Measurements from ENCODE around the gene ICE2.
"Not testable (repeated sequence)": the region's sequence is repeated elsewhere in the genome, so short reads cannot be mapped to it uniquely, and the experiment has no call there.

ICE2 gene

DNA sequence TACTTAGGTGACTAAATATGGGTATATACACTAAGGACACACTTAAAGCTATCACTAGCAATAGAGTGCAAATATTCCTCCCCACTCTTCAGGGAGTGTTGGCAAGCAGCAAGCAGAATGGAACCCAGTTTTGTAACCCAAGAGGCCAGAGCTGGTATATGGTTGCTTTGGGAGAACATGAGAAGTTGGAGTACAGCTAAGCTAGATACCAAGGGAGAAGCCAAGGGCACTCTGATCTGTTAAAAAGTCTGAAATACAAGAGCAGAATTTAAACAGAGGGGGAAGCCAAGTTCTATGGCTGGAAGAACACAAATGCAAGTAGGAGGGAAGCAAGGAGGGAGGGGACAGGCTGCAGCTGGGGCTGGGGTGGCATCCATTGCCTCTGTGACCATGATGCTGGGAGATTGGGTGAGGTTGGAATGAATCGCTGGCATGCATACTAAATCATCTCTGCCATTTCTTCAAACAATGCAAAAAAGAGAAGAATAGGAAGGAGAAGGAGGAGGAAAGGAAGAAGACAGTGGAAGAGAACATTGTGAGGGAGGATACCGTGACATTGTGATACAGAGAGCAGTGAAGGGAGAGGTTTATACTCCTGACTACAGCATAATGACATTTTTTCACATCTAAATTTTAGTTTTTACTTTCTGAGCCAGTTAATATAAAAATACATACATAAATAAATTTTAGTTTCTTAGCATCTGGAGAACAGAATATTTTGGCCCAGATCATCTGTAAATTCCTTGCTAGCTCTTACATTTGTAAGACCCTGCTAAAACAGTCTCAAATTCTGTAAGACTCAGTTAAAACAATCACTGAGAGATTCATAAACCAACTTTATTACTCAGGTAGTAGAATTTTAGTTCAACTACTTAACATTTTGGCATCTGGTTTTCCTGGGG is 72.2 kb downstream of the ICE2 start:
- DNase-seq (ENCODE audit: low read depth), result peak; percentile 61

DNA sequence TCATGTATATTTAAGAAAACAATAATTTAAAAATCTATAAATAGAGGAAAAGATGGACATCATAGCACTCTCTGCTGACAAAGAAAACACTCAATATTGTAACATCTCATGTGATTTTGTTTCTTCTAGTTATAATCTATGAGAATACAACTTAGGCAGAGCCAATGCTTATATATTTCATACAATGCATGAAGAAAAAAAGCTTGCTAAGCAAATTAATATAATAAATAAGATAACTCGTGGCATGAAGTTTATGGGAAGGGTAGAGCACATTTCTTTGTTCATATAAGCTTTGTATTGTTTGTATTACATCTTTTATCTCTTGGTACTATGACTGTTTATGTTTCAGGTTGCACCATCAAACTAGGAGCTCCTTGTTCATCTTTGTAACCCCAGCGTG is 73.5 kb downstream of the ICE2 start:
- no peak for DNase-seq (ENCODE audit: low read depth)

DNA sequence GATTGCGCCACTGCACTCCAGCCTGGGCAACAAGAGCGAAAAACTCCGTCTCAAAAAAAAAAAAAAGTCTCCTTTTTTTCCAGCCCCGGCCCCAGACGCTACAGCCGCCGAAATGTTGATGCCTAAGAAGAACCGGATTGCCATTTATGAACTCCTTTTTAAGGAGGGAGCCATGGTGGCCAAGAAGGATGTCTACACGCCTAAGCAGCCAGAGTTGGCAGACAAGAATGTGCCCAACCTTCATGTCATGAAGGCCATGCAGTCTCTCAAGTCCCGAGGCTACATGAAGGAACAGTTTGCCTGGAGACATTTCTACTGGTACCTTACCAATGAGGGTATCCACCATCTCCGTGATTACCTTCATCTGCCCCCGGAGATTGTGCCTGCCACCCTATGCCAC is 74.6 kb downstream of the ICE2 start:
- not testable (repeated sequence) for DNase-seq (ENCODE audit: low read depth)

DNA sequence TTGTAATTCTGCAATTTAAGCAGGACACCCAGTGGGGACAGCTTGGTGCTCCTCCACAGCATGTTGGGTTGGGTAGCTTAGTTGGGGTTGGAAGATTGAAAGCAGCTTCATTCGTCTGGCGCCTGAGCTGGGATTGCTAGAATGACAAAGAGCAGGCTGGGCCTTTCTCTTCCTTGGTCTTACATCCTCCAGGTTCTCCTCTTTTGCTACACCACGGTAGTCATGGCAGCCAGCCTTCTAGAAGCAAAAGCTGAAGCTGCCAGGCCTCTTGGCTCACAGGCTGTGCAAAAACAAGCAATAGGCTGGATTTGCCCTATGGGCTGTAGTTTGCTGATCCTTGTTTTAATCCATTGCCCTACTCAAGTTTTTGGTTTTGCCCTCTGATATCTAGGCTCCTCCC is 78.0 kb downstream of the ICE2 start:
- peak; percentile 55 for DNase-seq (ENCODE audit: low read depth)

DNA sequence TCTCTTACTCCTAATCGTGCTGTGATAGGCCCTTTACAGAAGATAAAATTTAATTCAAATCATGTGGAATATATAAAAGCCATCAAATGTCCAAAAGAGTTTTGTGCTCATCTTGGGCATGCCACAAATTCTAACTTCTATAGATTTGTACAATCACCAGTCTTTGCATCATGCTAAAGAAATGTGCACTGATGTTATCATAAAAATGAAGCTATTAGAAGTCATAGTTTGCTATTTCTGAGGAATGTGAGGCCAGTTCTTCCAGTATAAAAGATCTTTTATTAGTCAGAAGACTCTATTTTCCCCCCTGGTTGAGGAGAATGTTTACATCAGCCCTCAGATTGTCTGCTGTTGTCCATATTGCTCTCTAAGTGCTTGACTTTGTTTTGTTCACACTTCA is 79.0 kb downstream of the ICE2 start:
- DNase-seq (ENCODE audit: low read depth), result no peak

DNA sequence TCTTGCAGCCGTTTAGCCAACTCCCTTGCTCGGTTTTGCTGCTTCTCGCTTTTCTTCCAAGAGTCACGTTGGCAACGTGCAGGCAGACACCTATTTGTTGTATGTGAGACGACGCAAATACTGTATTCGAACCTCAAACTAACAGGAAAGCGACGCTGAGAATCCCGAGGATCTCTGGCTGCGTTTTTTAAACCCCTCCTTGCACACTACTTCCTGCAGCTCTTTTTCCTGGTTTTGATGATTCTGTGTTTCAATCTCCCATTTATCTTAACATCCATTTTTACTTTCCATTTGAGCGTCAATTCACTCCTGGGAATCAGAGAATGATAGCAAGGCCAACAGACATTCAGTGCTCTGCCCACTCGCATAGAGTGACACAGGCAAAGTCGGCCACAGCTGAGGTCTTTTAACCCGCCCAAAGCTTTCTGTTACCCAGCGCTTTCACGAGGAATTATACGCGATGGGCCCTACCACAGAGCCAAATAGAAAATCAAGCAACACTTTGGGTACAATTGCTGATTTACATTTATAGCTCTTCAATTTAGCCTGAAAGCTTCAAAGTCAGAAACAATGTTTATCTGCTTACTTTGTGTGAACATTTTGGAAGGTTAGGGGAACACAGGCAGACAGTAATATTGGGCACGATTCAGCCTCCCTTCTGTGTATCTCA is 79.6 kb downstream of the ICE2 start:
- no peak for DNase-seq (ENCODE audit: low read depth)

DNA sequence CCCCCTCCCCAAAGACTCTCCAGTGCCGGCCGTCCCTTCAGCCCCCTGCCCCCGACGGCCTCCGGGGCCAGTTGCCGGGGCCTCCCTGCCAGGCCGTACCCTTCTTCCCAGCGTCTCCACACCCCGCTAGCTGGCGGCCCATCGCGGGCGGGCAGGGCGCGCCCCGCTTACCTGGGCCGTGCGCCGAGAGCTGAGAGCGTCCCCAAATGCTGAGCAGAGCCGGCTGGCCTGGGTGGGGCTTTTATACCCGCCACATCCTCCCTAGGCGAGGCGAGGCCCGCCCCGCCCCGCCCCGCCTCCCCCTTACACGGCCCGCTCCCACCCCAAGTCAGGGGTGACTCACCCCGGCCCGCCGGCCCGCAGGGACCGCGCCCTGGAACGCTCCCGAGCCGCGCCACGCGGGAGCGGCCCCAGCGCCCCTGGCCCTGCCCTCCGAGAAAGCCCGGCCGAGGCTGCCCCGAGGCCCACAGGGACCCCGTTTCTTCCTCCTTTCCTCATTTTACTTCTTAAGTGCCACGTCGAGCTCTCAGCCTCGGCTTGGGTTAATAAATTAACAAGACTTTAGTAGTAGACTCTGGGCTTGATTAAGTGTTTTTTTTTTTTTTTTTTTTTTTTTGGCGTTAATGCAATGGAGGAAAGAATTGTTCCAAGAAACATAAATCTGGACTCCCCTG is 81.0 kb downstream of the ICE2 start, which contains the start of gene ANXA2:
ANXA2 (minus strand) TSS at position 215 of the 674 bp plus-strand sequence. CDS start 11,911 bp downstream, outside the sequence.
- peak; percentile 95 for DNase-seq (ENCODE audit: low read depth)

DNA sequence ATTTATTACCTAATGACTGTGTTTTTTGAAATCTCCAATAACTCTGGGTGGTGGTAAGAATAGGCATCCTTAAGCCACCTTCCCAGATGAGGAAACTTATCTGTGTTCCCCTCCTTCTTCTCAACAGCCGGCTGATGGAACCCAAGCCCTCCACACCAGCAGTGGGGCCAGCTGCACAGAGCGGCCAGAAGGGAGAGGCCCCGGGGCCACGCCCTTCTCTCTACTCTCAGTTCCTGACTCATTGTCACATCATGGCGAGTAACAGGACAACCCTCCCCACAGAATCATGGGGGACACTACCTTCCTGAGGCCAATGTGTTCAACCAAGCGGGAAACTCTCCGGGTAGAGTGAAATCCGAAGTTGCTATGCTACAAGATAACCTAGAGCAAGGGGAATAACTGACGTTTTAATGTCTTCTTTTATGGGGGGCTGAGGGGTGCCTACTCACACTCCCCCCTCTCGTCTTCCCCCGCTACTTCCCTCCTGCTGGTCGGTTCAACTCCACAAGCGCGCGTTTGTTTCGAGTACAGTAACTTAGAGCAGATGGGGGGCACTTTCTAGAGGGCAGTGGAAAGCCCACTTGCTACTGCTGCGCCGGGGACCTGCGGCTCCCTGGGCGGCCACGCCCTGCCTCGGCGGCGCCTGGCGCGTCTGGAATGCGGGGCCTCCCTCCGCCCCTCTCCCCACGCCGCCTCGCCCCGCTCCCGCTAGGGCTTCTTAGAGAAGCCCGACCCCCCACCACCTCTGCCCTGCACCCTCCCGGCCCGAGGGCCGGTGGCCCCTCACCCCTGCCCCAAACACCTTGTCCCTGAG is 81.8 kb downstream of the ICE2 start:
- peak; percentile 57 for DNase-seq (ENCODE audit: low read depth)

DNA sequence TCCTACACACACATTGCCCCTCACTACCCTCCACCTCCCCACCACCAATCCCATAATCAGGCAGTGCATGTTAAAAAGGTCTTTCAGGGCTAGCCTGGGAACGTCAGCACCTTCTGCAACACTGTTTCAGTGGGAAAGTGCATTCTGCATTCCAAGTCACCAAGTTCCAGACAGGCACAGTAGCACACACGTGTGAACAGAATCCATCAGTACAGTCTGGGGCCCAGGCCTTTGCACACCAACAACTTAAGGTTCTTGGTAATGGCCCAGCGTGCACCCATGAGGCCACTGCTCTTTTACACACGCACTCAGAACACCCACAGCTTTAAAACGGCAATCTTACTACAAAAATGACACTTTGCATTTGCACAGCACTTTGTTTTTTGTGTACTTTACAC is 82.4 kb downstream of the ICE2 start:
- peak; percentile 29 for DNase-seq (ENCODE audit: low read depth)

DNA sequence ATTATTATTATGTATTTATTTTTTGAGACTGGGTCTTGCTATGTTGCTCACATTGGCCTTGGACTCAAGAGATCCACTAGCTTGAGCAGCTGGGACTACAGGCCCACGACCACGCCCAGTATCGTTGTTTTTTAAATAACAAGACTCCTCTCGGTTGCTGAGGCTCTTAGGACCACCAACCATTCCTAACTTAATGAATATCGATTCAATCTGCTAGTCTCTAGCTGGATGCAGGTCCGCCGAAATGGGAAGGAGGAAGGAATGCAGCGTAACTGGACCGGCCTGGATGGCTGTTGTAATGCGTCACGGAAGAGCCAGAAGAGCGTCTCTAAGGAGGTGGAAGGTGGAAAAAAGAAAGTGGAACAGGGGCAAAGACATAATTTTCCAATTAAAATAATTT is 82.8 kb downstream of the ICE2 start:
- peak; percentile 50 for DNase-seq (ENCODE audit: low read depth)

DNA sequence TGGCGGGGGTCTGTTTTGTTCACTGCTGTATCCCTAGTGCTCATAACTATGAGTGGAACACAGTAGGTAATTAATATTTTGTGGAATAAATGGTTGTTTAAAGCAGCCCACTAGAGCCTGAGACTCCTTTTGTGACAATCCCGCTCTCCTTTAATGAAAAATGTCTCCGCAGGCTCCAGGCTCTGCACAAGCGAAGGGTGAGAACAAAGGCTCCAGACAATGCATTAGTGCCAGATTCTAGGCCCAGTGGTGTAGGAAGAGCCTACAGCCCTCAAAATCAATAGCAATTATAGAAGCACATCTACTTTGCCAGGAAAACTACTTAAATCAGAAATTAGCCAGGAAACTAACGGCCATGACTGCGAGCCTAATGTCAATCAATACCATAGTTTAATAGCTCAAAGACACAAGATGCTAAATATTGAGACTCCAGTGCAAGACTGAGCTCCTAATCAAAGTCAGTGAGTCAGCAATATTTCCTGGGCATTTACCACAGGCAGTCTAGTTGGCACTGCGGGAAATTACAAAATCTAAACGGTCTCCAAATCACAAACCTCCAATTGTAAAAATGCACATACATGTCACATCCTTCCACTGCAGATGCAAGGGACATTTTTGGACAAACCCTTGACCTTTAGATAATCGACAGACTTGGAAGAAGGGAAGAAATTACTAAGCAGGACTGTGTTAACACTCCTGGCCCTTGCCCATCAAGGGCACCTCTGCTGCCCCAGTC is 83.5 kb downstream of the ICE2 start:
- peak; percentile 44 for DNase-seq (ENCODE audit: low read depth)

DNA sequence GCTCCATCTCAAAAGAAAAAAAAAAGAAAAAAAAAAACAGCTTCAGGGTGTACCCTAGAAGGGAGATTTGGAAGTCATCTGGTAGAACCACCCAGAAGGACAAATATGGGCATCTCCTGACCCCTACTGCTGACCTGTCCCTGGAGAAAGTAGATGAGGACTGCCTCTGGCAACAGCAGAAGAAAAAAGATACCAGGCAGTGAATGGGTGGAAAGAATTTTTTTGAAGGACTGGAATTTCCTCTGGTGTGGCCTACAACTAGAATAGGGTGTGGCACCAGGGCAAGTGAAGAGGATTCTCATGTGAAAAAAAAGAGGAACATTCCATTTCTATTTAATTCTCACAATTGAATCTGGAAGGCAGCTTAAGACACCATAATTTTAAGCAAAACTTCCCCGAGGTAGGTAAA is 84.2 kb downstream of the ICE2 start:
- peak; percentile 61 for DNase-seq (ENCODE audit: low read depth)

DNA sequence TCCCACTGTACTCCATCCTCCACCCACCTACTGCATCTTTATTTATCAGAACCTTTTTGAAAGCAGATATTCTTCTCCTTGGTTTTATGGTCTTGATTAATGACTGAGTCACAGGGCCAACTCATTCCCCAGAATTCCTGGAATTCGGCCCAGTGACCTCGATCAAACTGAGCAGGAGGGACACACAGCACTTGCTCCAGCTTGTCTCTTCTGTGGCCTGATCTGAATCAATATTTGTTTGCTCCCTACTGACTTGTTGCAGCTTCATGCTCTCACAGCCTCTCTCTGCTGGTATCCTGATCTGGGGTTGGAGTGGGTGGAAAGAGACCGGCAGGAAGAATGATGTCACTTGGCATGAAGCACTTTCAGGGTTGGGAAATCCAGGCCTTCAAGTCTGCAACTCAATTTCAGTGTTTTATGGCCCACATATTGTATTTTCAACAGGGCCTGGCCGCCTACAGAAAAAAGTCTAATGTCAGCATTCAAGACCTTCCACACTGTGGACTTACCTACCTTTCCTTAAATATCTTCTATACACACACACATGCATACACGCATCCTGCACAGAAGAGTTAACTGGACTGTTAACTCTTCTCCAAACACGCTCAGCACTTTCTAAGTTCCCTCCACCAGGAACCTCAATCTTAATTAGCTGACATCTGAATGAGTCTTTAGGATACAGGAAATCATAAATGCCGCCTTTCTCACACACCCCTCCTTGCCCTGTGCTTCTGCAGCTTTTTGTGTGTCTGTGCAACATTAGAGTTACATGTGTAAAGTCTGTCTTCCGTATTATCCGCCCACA is 85.8 kb downstream of the ICE2 start:
- peak; percentile 98 for DNase-seq (ENCODE audit: low read depth)

DNA sequence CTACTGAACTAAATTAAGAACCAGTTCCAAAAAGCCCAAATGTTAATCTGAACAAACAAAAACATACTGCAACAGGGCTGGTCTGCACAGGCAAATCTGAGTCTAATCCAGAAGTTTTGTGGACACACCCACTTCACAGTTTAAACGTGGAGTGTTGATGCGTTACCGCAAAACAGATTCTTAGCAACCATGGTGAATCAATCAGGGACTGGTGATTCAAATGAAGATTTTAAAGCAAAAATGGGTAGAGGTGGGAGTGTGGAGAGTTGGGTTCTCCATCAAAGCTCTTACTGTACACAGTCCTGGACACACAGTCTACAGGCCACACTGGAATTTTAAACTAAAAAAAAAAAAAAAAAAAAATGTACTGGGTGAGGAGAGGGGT is 86.3 kb downstream of the ICE2 start:
- DNase-seq (ENCODE audit: low read depth), result peak; percentile 75

DNA sequence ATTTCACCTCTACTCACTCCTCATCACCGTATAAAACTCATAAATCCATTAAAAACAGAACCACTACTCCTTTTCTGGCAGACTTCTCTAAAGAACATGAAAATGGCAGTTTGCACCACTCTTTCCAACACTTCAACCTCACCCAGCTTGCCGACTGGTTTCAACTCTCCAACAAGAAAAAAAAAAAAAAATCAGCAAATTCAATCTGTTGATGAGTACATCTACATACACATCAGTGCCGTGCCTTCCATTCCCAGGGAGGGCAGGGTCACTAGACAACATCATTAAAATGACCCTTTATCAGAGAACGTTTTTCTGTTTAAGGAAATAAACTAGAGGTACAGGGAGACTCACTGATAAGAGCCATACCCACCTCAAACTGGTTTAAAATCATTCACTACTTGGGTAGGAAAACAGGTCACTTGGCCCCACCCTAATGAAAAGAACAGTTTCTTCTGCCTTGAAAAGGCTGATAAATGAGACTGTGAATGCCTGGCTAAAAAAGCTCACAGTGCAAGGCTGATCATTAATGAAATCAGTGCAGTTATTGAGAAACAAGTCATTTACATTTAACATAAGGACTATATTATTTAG is 87.1 kb downstream of the ICE2 start:
- DNase-seq (ENCODE audit: low read depth), result no peak

DNA sequence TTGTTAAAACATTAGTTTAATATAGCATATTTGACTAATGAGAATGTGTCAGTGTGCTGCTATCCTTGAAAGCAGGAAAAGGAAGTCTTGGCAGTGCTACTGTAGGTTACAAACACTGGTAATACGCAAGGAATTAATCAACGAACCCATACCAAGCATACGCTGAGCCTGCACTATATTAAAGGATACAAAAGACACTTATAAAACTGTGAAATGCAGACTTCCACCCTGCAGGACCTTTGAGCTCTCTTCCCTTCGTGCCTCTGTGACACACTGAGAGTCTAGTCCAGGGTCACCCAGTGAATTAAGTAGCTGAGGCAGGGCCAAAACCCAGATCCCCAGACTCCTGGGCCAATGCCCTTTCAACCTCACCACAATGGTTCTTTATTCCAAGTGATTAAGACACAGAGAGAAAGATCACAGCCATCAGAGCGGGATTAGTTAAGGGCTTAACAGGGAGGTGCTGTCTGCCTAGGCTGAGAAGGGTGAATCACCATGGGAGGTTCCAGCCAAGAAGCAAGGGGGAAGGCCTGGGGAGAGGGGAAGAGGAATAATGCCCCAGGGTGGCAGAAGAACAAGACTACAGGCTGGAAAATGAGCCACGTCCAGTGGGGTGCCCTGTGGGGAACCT is 88.0 kb downstream of the ICE2 start:
- peak; percentile 85 for DNase-seq (ENCODE audit: low read depth)

DNA sequence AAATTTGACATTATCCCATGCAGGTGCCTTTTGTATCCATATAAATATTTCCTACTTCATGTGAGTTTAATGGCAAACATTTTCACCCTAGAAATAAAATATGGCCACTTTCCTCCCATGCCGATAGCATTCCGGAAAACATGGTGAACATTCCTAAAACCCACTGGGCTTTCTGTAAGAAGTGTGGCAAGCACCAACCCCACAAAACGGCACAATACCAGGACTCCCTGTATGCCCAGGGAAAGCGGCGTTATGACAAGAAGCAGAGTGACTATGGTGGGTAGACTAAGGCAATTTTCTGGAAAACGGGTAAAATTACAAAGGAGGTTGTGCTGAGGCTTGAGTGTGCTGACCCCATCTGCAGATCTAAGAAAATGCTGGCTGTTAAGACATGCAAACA is 88.7 kb downstream of the ICE2 start:
- no peak for DNase-seq (ENCODE audit: low read depth)

DNA sequence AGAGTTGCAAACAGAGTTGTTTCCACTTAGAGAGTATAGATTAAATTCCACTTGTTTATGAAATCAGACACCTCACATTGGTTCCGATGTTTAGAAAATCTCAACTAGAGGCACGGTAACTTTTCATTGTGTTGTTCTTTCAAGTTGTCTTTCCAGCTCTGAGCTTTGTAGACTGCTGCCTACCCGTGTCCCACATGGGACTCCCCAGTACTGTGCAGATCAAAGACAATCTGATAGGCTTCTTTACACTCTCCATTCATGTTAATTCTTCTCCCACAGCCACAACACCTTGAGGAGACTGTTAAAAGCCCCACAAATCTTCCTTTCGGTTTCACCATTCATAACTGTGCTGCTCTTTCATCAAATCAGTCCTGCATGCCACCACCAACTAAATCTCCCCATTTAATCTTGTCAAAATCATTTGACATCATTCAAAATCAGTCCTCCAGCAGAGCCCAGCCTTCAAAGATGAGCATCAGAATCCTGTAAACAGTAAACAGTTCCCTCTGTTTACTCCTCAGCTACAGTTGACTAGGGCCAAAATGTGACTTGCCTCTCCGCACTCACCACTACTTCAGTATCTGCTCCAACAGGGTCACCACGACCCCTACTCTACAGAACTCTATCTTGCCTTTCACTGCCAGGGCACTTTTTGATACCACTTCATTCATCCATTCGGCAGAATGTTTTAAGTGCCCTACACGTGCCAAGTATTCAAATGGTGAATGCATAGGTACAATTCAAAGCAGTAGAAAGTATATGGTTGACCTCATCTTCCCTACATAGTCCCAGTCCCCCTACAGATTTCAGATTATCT is 89.5 kb downstream of the ICE2 start:
- DNase-seq (ENCODE audit: low read depth), result peak; percentile 58

DNA sequence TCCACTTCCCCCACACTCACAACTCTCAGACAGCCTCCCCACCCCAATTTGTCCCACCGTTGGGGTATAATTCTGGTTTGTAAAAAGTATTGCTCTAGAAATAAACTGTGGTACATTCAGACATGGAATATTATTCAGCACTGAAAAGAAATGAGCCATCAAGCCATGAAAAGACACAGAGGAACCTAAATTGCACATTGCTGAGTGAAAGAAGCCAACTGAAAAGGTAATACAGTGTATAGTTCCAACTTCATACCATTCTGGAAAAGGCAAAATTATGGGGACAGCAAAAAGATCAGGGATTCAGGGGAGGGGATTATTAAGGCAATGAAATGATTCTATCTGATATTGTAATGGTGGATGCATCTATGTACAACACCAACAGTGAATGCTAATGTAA is 91.6 kb downstream of the ICE2 start:
- no peak for DNase-seq (ENCODE audit: low read depth)

Measured in fibroblast of gingiva (primary cell).